Measurements from ENCODE around the gene GPHN. TPM values are rescaled to one million over a fixed set of nuclear protein-coding genes. Genes with fewer than 3 reads are reported as not detected.

Gene GPHN
- total RNA-seq, result 12.1 and 16.4 TPM in 2 replicates

DNA sequence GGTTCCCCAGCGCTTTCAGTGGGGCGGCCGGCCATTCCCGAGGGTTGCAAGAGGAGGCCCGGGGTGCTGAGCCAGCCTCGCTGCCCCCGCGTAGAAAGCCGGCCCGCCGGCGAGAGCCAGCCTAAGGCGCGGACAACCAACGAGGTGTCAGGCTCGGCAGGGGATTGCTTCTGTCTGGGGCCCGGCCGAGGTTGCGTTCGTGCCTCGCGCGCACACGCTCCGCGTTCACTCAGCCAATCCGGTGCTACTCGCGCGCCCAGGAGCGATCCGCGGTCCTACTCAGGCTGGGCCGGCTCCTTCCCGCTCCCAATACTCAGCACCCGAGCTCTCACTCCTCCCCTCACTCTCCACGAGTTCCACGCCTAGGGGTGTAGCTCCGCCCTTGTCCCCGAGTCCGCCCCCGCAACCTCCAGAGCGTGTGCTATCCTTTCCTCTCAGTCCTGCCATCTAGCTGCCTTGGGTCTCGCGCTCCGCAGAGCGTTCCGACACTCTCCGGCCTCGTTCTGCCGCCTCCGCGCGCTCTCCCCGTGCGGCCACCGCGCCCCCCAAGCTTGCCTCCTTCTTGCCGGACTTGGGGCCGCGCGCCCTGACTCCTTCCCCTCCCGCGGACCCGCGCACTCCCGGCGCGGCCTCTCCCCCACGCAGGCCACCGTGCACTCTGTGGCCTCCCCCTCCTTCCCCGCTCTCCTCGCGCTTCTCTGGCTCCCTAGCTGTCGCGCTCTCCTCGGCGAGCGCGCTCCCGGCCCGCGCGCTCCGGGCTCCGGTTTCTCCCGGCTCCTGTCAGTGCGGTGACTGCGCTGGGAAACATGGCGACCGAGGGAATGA lies at the start of gene GPHN:
TSS of gene GPHN (plus strand) at position 426 of the 825 bp plus-strand sequence.
- DNase-seq (ENCODE audit: low read depth, low spot score), result peak; percentile 95

- no peak for DNase-seq (ENCODE audit: low read depth, low spot score)
Observed at GRCh38 chr14:66459603-66460002, 48.3 kb upstream of the GPHN start.

DNA sequence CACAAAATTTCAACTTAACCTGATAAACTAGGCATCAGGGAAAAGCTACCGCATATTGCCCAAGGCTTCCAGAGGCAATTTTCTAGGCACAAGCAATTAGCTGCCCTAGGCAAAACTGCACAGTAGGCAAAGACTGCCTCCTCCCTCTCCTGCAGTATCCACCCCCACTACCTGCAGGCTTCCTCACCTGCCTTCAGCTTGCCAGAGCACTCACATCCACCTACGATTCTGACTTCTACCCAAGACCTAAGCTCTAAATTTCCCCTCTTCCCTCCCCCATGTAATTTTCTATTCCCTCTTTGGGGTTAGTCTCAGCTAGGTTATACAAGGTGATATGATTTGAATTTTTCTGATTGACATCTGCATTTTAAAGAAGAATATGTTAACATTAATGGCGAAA lies 43.7 kb upstream of the GPHN start:
- no peak for DNase-seq (ENCODE audit: low read depth, low spot score)

DNA sequence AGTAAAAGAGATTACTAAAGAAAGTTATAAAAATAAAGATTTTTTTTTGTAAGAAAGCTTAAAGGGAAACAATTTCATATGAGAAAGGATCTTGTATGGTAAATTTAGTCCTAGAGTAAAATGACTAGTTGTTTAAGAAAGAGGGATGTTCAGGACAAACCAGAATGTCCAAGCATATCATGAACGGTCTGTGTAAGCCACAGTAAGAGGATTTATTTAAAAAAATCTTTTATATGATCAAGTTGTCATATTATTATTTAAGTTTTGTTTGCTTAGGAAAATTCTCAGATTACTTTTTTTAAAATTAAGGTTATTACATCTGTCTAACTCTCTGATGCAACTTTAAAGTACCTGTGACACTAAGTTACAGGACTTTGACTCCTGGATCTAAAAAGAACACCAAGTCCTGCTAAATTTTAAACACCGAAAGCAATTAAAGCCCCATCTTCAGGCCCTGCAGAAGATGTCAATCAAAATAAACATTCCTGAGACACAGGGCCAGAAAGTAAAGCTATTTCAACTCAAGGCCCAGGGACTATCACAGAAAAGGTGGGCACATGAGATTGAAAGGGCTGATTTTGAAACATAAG lies 39.1 kb upstream of the GPHN start:
- DNase-seq (ENCODE audit: low read depth, low spot score), result no peak

DNA sequence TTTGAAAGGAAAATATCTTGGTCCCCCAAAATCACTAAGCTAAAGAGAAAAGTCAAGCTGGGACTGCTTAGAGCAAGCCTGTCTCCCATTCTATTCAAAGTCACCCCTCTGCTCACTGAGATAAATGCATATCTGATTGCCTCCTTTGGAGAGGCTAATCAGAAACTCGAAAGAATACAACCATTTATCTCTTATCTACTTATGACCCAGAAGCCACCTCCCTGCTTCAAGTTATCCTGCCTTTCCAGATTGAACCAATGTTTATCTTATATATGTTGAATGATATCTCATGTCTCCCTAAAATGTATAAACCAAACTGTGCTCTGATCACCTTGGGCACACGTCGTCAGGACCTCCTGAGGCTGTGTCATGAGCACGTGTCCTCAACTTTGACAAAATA lies 36.4 kb upstream of the GPHN start:
- DNase-seq (ENCODE audit: low read depth, low spot score), result no peak

DNA sequence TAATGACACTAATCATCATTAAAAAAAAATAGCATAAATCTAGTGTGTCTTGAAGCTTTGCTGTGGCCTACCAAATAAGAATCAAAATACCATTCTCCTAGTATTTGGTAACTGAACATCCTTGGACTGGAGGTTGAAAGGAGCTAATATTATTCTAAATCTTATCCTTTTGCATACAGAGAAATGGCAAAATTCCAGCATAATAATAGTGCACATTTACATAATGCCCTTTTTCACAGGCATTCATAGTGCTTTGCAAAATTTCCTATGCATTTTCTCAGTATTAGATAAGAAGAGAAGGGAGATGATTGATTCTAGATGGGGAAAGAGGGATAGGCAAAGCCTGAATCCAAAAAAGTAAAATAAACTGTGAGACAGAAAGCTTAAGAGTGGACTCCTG lies 35.7 kb upstream of the GPHN start:
- DNase-seq (ENCODE audit: low read depth, low spot score), result no peak

GRCh38 chr14:66473223-66473622 lies 34.7 kb upstream of the GPHN start:
- DNase-seq (ENCODE audit: low read depth, low spot score), result no peak

- peak; percentile 4 for DNase-seq (ENCODE audit: low read depth, low spot score)
Observed at GRCh38 chr14:66476964-66477363, 31.0 kb upstream of the GPHN start.

DNA sequence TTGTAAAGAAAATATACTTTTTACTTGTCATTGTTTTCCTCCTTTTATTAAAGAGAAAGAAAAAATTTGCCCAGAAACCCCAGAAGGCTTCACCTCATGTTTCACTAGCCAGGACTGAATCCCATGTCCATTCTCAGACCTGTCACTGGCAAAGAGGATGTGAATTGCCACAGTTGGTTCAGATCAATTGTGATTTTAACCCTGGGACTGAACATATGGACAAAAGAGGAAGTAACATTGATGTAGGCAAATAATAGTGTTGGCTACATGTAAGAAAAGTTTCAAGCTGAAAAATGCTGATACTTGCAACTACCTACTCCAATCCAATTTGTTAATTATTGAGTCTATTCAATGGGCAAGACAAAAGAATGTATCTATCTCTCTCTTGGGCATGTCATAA lies 30.4 kb upstream of the GPHN start:
- no peak for DNase-seq (ENCODE audit: low read depth, low spot score)

DNA sequence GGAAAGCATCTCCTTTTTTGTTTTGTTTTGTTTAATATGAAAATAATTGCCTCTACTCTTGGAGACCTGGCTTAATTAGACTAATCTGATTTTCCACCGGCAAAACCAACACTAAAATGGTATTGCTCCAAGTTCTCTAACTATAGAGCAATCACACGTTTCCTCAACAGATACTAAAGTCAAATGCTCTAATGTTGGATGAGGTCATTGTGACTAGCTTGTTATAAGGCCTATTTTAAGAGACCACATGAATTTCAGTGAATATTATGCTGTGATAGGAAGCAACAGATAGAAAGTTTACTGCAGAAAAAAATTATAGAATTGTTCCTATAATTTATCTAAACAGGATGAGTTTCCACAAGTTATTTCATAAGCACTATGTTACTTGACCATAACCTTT lies 25.1 kb upstream of the GPHN start:
- no peak for DNase-seq (ENCODE audit: low read depth, low spot score)

DNA sequence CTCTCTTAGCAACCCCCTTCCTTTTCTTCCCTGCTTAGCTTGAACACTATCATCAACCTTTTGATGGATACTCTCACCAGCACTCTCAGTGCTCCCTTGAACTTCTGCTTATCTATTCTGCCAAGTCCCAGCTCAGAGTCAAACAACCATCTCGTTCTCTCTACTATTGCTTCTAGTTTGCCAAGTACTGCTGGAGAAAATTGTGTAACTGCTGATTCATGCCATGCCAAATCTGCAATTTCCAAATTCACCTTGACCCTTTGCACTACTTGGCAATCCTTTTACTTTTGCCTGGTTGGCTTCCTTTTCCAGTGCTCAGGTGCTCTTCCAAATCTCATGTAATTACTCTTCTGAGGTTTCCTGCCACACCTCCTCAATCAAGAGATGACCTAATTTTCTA lies 24.6 kb upstream of the GPHN start:
- DNase-seq (ENCODE audit: low read depth, low spot score), result no peak

- no peak for DNase-seq (ENCODE audit: low read depth, low spot score)
Observed at GRCh38 chr14:66485029-66485428, 22.9 kb upstream of the GPHN start.

DNA sequence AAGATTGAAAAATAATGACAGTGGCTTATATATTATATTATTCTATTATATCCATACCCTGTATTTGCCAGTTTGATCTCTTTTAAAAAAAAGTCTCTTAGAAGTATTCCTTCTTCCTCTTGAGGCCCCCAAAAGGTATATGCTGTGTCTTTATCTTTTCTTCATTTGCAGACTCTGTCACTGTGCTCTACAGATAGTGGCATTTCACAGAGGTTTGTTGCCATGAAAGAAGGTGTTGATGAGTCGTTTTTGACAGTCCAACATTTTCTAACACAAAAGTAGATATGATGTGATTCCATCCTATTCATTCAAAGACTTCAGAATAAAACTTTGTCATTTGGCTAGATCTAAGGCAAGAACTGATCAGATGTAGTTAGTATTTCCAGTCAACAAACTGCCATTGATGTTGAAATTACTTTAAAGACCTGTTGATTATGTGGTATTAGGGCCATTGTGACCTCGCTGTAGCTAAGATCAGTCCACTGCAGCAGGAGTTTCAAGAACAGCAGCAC lies 22.0 kb upstream of the GPHN start, which contains the start of gene CCDC196:
TSS of gene CCDC196 (plus strand) at position 462 of the 512 bp plus-strand sequence. CDS start 132 bp downstream, outside the sequence.
- no peak for DNase-seq (ENCODE audit: low read depth, low spot score)

- DNase-seq (ENCODE audit: low read depth, low spot score), result no peak
Observed at GRCh38 chr14:66487164-66487563, 20.8 kb upstream of the GPHN start.

- DNase-seq (ENCODE audit: low read depth, low spot score), result no peak
Observed at GRCh38 chr14:66490143-66491111, 17.5 kb upstream of the GPHN start.

- no peak for DNase-seq (ENCODE audit: low read depth, low spot score)
Observed at GRCh38 chr14:66493750-66494149, 14.2 kb upstream of the GPHN start.

- DNase-seq (ENCODE audit: low read depth, low spot score), result no peak
Observed at GRCh38 chr14:66495218-66496098, 12.5 kb upstream of the GPHN start.

DNA sequence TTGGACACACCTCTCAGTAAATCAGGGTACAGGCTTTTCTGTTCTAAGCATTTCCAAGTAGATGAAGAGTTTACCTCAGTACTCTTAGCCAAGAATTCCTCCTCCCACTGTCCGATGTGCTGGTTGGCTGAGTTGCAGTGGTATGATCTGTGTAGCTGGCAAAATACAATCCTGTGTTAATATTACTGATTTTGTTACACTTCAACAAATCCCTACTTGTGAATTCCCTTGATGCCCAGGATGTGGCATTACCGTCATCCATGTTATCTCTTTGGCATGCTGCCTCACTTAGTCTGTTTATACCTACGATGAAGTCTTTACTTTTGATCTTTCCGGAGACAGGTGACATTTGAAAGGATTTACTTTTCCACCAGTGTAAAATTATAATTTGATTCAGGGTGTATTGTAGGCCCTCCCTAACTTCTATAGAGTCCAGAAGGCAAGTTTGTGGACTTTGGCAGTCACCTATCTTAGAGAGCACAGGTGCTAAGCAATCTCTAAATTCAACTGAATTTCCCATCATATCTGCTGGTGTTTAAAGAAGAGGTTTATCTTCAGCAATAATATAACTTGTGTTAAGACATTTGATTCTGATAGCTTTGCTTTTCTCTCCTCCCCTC lies 11.6 kb upstream of the GPHN start:
- no peak for DNase-seq (ENCODE audit: low read depth, low spot score)

GRCh38 chr14:66496911-66497310 lies 11.0 kb upstream of the GPHN start:
- DNase-seq (ENCODE audit: low read depth, low spot score), result no peak

GRCh38 chr14:66498311-66498710 lies 9.6 kb upstream of the GPHN start:
- DNase-seq (ENCODE audit: low read depth, low spot score), result no peak
